Measurements from ENCODE around the gene ATP8A1. TPM values are rescaled to one million over a fixed set of nuclear protein-coding genes. Genes with fewer than 3 reads are reported as not detected.

Gene ATP8A1
- total and polyA plus RNA-seq, 2 of the 8 experiments (the other 6 are each of a cell fraction or from before 2014, with no cell fraction given), result 3.7 to 14.9 TPM

- Histone ChIP-seq H2BK120ac (replicated peaks; ENCODE audit: low read depth, low read length) (no peak overlapping the region), H2BK15ac (ENCODE audit: low read length) (no peak overlapping the region), H3K27ac (ENCODE audit: low read depth, low read length) (no peak overlapping the region), H3K36me3 (ENCODE audit: control insufficient read depth in 2 of 4, insufficient read depth in 4 of 4, low read length in 3 of 4) (no peaks in the 10 kb centered on the region), H4K20me1 (replicated peaks in 1 of 2; ENCODE audit: control insufficient read depth in 1 of 2, insufficient read depth in 2 of 2, low read length in 2 of 2) (no peaks in the 10 kb centered on the region), H3K4me3 (ENCODE audit: extremely low read depth in 1 of 4, insufficient read depth in 2 of 4, low read depth in 3 of 4, low read length in 4 of 4) (no peak overlapping the region), H3K4me2 (ENCODE audit: insufficient read depth in 1 of 2, low read depth in 2 of 2, low read length in 2 of 2) (no peak overlapping the region), H3K79me2 (ENCODE audit: control insufficient read depth in 1 of 2, insufficient read depth in 2 of 2, low read length in 2 of 2) (no peaks in the 10 kb centered on the region), H2BK12ac (ENCODE audit: low read depth, low read length) (no peak overlapping the region), H2BK20ac (ENCODE audit: low read length) (no peak overlapping the region), H3K56ac (replicated peaks; ENCODE audit: insufficient read length, low read depth, low read length) (no peak overlapping the region), H4K8ac (ENCODE audit: extremely low read depth, insufficient read depth, low read length) (no peak overlapping the region), H3K14ac (ENCODE audit: insufficient read length) (no peak overlapping the region), H3K27me3 (replicated peaks in 1 of 4; ENCODE audit: control insufficient read depth in 3 of 4, extremely low read depth in 1 of 4, insufficient read depth in 3 of 4, low read length in 3 of 4) (no peaks in the 10 kb centered on the region), H3K9me3 (ENCODE audit: insufficient read depth in 2 of 2, low read depth in 1 of 2, low read length in 1 of 2) (no peaks in the 10 kb centered on the region), H2BK5ac (ENCODE audit: low read depth, low read length) (no peak overlapping the region), H3K4me1 (replicated peaks in 1 of 4; ENCODE audit: control insufficient read depth in 3 of 4, insufficient read depth in 4 of 4, low read length in 3 of 4) (peaks cover 0 to 5% (median 0%) of the 10 kb centered on the region in 4 experiments; a peak in 2 of 7 replicates), H4K91ac (replicated peaks; ENCODE audit: insufficient read length, low read length) (no peak overlapping the region), H3K4ac (replicated peaks; ENCODE audit: insufficient read length, low read depth, low read length) (no peak overlapping the region), H4K5ac (ENCODE audit: insufficient read length, low read depth, low read length) (no peak overlapping the region), H2AK5ac (ENCODE audit: low read depth, low read length) (no peak overlapping the region), H3K9ac (replicated peaks in 1 of 4; ENCODE audit: extremely low read depth in 1 of 4, low read depth in 3 of 4, low read length in 3 of 4) (no peak overlapping the region), H3K79me1 (ENCODE audit: low read depth, low read length) (no peaks in the 10 kb centered on the region), H2AFZ (ENCODE audit: low read length) (no peak overlapping the region), H3K23me2 (ENCODE audit: low read depth, low read length) (no peaks in the 10 kb centered on the region), H3K18ac (ENCODE audit: extremely low read depth, low read length) (no peak overlapping the region), H3K23ac (ENCODE audit: insufficient read length) (no peak overlapping the region)
- FAIRE-seq (no peak), DNase-seq (ENCODE audit: low read depth in 1 of 2, low spot score in 2 of 2) (no peak)
- CTCF ChIA-PET (ENCODE audit: partially characterized antibody), result no interaction called here
- POLR2A ChIA-PET (ENCODE audit: partially characterized antibody), result interaction anchor here (0.9 to 1.2 kb wide), 2 partner anchors 8 to 66 kb away, joined by 3 read pairs; no protein-coding TSS in a partner anchor
- 65% methylated on average over 5 of the region's 5 CpGs; no CpG with 5 or more reads in 1 of the 2 experiments for WGBS, 2 experiments (ENCODE audit: extremely low coverage in 1 of 2, insufficient coverage in 1 of 2, insufficient read length in 1 of 2, insufficient replicate concordance in 2 of 2, low coverage in 1 of 2, low lambda C conversion rate in 2 of 2, missing lambda C conversion rate in 1 of 2)
- TF ChIP-seq TAF7 (optimal IDR thresholded peaks at IDR 0.05; ENCODE audit: borderline replicate concordance, low read depth, low read length), result no peak
- no peak for TF ChIP-seq PHF8 (conservative IDR thresholded peaks at IDR 0.05; ENCODE audit: low read depth, low read length)
- TF ChIP-seq NANOG (IDR thresholded peaks at IDR 0.05; ENCODE audit: insufficient read depth, low read depth, low read length, poor library complexity, severe bottlenecking), result no peak
- no peak for TF ChIP-seq E2F6 (IDR thresholded peaks at IDR 0.05)
- no peak for TF ChIP-seq CEBPB (IDR thresholded peaks at IDR 0.05; ENCODE audit: low read depth, low read length)
- TF ChIP-seq KDM5A (IDR thresholded peaks at IDR 0.05; ENCODE audit: low read length), result no peak
- TF ChIP-seq YY1 (IDR thresholded peaks at IDR 0.05; ENCODE audit: low read depth, low read length), result no peak
- no peak for TF ChIP-seq CTCF (IDR thresholded peaks at IDR 0.05; ENCODE audit: control extremely low read depth in 1 of 3, insufficient read depth in 1 of 3, low read depth in 1 of 3, low read length in 3 of 3)
- TF ChIP-seq HDAC2 (IDR thresholded peaks at IDR 0.05; ENCODE audit: borderline replicate concordance in 1 of 2, low read depth in 2 of 2, low read length in 2 of 2), result no peak
- TF ChIP-seq SIX5 (IDR thresholded peaks at IDR 0.05; ENCODE audit: low read depth, low read length), result no peak
- no peak for TF ChIP-seq SRF (IDR thresholded peaks at IDR 0.05; ENCODE audit: low read depth, low read length)
Measured at GRCh38 chr4:42446823-42447222, 210.1 kb downstream of the ATP8A1 start.
